Heart left ventricle (tissue), 13 donors: ENCODE data around the gene ZDHHC24.

ENCODE experiments used
- POLR2A ChIP-seq, 2 donors: fragments of 450-650 bp; IDR thresholded peaks; one replicate each; pipeline ENCODE4 v1.6.1; 2017; ENCODE audit warnings: antibody characterized with exemption in 2 of 2, mild to moderate bottlenecking in 2 of 2, moderate library complexity in 2 of 2
- TF ChIP-seq, protein P1 (sequence below), 12 donors: fragments of 200-600 bp; sonication (generic) in 4 of 12; IDR thresholded peaks; one replicate each; pipeline versions ENCODE4 v1.5.0 to v1.8.0; 2018 to 2022; ENCODE audit warnings: antibody characterized with exemption in 12 of 12, mild to moderate bottlenecking in 5 of 12
- donor health status: ischemic (EF 13 %, LVEDD 7.1; RV severe dilation, severe dysfunction).
- donor health status: DM: no; HTN: yes; CAD: no.
- donor health status: DM: no; HTN: no; CAD: no.
- donor health status: ischemic (EF 25% LVEDD 6.9; RV normal size, moderate dysfunction).
- donor health status: ischemic (EF 25% LVEDD 5.7; RV mildly dilated, moderate dysfunction).
- donor health status: ischemic (EF 35%, LVEDD 5.7; RV mildly dilated, moderate dysfunction).
- donor health status: nonischemic (EF 11% LVEDD 7.7; RV severe dilation, severe dysfunction).
- donor health status: DM: yes; HTN: yes; CAD: no.
- donor health status: PGD.
- donor health status: ischemic (EF 29% LVEDD 5.4; RV normal size, mild dysfunction).
- donor health status: nonischemic (EF 23%, LVEDD 6.1; RV moderate dilation, normal function).

DNA sequence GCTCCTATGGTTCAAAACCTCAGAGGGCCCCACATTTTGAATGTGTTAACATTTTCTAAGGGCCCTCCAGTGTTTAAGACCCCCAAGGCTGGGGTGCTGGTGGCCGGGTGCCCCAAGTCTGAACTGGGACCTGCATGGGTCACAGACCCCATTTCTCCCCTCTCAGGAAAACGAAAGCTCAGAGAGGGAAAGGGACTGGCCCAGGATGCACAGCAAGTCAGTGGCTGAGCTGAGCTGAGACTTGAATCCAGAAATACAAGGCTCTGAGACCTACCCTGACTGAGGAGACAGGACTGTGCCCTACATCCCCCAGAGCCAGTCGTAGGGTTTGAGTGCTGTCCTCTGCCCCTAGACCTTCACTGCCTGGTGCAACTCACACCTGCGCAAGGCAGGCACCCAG lies 5.0 kb upstream of the ZDHHC24 start:
- TF ChIP-seq, protein P1, sequence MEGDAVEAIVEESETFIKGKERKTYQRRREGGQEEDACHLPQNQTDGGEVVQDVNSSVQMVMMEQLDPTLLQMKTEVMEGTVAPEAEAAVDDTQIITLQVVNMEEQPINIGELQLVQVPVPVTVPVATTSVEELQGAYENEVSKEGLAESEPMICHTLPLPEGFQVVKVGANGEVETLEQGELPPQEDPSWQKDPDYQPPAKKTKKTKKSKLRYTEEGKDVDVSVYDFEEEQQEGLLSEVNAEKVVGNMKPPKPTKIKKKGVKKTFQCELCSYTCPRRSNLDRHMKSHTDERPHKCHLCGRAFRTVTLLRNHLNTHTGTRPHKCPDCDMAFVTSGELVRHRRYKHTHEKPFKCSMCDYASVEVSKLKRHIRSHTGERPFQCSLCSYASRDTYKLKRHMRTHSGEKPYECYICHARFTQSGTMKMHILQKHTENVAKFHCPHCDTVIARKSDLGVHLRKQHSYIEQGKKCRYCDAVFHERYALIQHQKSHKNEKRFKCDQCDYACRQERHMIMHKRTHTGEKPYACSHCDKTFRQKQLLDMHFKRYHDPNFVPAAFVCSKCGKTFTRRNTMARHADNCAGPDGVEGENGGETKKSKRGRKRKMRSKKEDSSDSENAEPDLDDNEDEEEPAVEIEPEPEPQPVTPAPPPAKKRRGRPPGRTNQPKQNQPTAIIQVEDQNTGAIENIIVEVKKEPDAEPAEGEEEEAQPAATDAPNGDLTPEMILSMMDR (IDR thresholded peaks at IDR 0.05): no peak
- no peak for TF ChIP-seq POLR2A (IDR thresholded peaks at IDR 0.05)
